Kidney epithelial cell (primary cell): ENCODE results near the gene TEX29. TPM values are rescaled to one million over a fixed set of nuclear protein-coding genes. Genes with fewer than 3 reads are reported as not detected.

Source experiments
- DNase-seq: peaks from one replicate; pipeline ENCODE4 v3.0.0-alpha.2; 2010; ENCODE audit warnings: low read depth
- H3K27me3 ChIP-seq: 2 replicates; pipeline ENCODE4 v1.6.0; 2011; ENCODE audit warnings: low read length; ENCODE audit not compliant: control insufficient read depth, insufficient read depth
- H3K36me3 ChIP-seq: 2 replicates; pipeline ENCODE4 v1.5.1; 2011; ENCODE audit warnings: low read length; ENCODE audit not compliant: control insufficient read depth, insufficient read depth
- H3K4me3 ChIP-seq: 2 replicates; pipeline ENCODE4 v1.5.1; 2011; ENCODE audit warnings: low read depth, mild to moderate bottlenecking, control low read depth, low read length
- CTCF ChIP-seq: IDR thresholded peaks from 2 replicates; pipeline ENCODE4 v1.5.1; 2011; ENCODE audit warnings: mild to moderate bottlenecking, moderate library complexity, low read length, control low read depth, inconsistent platforms; ENCODE audit not compliant: insufficient read depth, poor library complexity, severe bottlenecking
- total RNA-seq: library from RNA; depleted of rRNA; stranded (reverse); fragments of >200 nt; gene quantifications from 2 replicates; pipeline ENCODE4 v1.2.3, GENCODE V29; 2015

TEX29 gene
- total RNA-seq, 1 donor from 2014 or later, result not detected

DNA sequence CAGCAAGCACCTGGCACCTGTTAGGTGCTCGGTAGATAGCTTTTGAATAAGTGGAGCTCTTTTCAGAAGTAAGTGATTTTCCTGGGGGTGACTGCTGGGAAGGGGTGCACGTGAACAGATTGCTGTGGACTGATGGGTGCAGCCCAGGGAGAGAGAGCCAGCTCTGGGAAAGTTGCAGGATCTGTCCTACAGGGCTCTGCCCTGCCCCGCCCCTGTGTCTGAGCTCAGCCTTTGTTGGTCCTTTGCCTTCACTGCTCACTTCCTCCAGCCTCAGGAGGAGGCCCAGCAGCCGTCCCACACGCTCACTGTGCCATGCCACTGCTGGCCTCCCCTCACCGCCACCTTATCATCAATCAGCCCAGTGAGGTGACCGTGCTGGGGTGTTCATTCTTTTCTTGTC, 33.7 kb upstream of the TEX29 start:
- Histone ChIP-seq H3K36me3 (no peaks in the 10 kb centered on the region), H3K4me3 (no peak overlapping the region), H3K27me3 (no peaks in the 10 kb centered on the region)
- TF ChIP-seq CTCF, result no peak
- no peak for DNase-seq

- H3K4me3 ChIP-seq, result no peak overlapping the region
- H3K27me3 ChIP-seq, result no peaks in the 10 kb centered on the region
- DNase-seq, result no peak
- no peak for TF ChIP-seq CTCF
- no peaks in the 10 kb centered on the region for H3K36me3 ChIP-seq
Observed at GRCh38 chr13:111287201-111287600, 33.2 kb upstream of the TEX29 start.

GRCh38 chr13:111288276-111288675, 32.2 kb upstream of the TEX29 start:
- no peak overlapping the region for H3K4me3 ChIP-seq
- no peak for TF ChIP-seq CTCF
- no peaks in the 10 kb centered on the region for H3K27me3 ChIP-seq
- no peaks in the 10 kb centered on the region for H3K36me3 ChIP-seq
- no peak for DNase-seq

- Histone ChIP-seq H3K4me3 (no peak overlapping the region), H3K27me3 (no peaks in the 10 kb centered on the region), H3K36me3 (no peaks in the 10 kb centered on the region)
- no peak for TF ChIP-seq CTCF
- DNase-seq, result no peak
Observed at GRCh38 chr13:111289251-111289650, 31.2 kb upstream of the TEX29 start.

DNA sequence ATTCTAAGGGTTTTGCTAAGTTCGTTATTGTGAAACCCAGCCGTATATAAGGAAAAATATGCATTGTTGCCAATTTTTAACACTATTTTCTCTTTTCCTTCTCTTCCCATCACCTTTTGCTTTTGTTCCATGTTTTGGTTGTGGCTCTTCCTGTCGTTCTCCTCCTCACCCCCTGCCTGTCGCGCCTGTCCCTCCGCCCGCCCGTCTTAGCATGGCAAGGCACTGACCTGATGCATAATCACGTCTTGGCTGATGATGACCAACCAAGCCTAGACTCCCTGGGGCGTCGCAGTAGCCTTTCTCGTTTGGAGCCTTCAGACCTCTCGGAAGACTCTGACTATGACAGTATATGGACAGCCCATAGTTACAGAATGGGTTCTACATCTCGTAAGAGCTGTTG, 28.5 kb upstream of the TEX29 start:
- DNase-seq, result no peak
- no peaks in the 10 kb centered on the region for H3K36me3 ChIP-seq
- no peaks in the 10 kb centered on the region for H3K27me3 ChIP-seq
- TF ChIP-seq CTCF, result no peak
- H3K4me3 ChIP-seq, result no peak overlapping the region

- Histone ChIP-seq H3K36me3 (no peaks in the 10 kb centered on the region), H3K27me3 (no peaks in the 10 kb centered on the region), H3K4me3 (no peak overlapping the region)
- no peak for TF ChIP-seq CTCF
- DNase-seq, result no peak
Observed at GRCh38 chr13:111292710-111293485, 27.5 kb upstream of the TEX29 start.
